Heart left ventricle (tissue), 13 donors: ENCODE data around the gene FGF14.

Experiments used
- POLR2A ChIP-seq, 2 donors: fragments of 450-650 bp; IDR thresholded peaks; one replicate each; pipeline ENCODE4 v1.6.1; 2017; ENCODE audit warnings: antibody characterized with exemption in 2 of 2, mild to moderate bottlenecking in 2 of 2, moderate library complexity in 2 of 2
- TF ChIP-seq, protein P1 (sequence below), 12 donors: fragments of 200-600 bp; sonication (generic) in 4 of 12; IDR thresholded peaks; one replicate each; pipeline versions ENCODE4 v1.5.0 to v1.8.0; 2018 to 2022; ENCODE audit warnings: antibody characterized with exemption in 12 of 12, mild to moderate bottlenecking in 5 of 12
- donor health status: ischemic (EF 13 %, LVEDD 7.1; RV severe dilation, severe dysfunction).
- donor health status: DM: no; HTN: yes; CAD: no.
- donor health status: DM: no; HTN: no; CAD: no.
- donor health status: ischemic (EF 25% LVEDD 6.9; RV normal size, moderate dysfunction).
- donor health status: ischemic (EF 25% LVEDD 5.7; RV mildly dilated, moderate dysfunction).
- donor health status: ischemic (EF 35%, LVEDD 5.7; RV mildly dilated, moderate dysfunction).
- donor health status: nonischemic (EF 11% LVEDD 7.7; RV severe dilation, severe dysfunction).
- donor health status: DM: yes; HTN: yes; CAD: no.
- donor health status: PGD.
- donor health status: ischemic (EF 29% LVEDD 5.4; RV normal size, mild dysfunction).
- donor health status: nonischemic (EF 23%, LVEDD 6.1; RV moderate dilation, normal function).

DNA sequence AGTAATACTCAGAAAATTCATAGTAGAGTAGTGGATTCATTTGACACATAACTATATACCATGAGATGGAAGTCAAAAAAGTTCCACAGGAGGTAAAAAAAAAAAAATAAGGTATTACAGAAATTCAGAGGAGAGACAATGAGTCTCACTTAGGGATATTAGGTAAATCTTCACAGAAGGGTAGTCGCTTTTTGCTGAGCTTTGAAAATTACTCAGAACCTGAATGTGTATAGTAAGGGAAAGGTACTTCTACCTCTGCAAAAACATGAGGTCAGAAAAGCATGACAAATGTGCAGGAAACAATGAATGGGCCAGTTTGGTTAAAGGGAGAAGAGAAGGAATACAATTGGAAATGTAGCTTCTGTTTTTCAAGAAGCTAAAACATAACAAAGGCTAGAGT lies 698.8 kb downstream of the FGF14 start:
- TF ChIP-seq, protein P1, sequence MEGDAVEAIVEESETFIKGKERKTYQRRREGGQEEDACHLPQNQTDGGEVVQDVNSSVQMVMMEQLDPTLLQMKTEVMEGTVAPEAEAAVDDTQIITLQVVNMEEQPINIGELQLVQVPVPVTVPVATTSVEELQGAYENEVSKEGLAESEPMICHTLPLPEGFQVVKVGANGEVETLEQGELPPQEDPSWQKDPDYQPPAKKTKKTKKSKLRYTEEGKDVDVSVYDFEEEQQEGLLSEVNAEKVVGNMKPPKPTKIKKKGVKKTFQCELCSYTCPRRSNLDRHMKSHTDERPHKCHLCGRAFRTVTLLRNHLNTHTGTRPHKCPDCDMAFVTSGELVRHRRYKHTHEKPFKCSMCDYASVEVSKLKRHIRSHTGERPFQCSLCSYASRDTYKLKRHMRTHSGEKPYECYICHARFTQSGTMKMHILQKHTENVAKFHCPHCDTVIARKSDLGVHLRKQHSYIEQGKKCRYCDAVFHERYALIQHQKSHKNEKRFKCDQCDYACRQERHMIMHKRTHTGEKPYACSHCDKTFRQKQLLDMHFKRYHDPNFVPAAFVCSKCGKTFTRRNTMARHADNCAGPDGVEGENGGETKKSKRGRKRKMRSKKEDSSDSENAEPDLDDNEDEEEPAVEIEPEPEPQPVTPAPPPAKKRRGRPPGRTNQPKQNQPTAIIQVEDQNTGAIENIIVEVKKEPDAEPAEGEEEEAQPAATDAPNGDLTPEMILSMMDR (IDR thresholded peaks at IDR 0.05) = no peak
- TF ChIP-seq POLR2A (IDR thresholded peaks at IDR 0.05) = no peak
